AG09319 (cell line): ENCODE results near the gene SFT2D2.

Experiments
- DNase-seq: peaks from one replicate; pipeline ENCODE4 v3.0.0-alpha.2; 2010; ENCODE audit warnings: low read depth; ENCODE audit errors: extremely low read depth
- CTCF ChIP-seq: IDR thresholded peaks from 2 replicates; pipeline ENCODE4 v1.5.1; 2011; ENCODE audit warnings: low read depth, mild to moderate bottlenecking, inconsistent platforms, low read length, moderate library complexity

Gene SFT2D2

GRCh38 chr1:168297019-168297730, 71.4 kb downstream of the SFT2D2 start:
- TF ChIP-seq CTCF, result no peak
- DNase-seq, result no peak

- DNase-seq, result no peak
- no peak for TF ChIP-seq CTCF
These were observed 72.6 kb downstream of the SFT2D2 start for GRCh38 chr1:168298446-168298845.

- no peak for DNase-seq
- TF ChIP-seq CTCF, result no peak
These were observed 74.8 kb downstream of the SFT2D2 start for GRCh38 chr1:168300626-168301025.

- TF ChIP-seq CTCF, result no peak
- DNase-seq, result no peak
These were observed 76.0 kb downstream of the SFT2D2 start for GRCh38 chr1:168301664-168302320.
